Mesodermal cell (in vitro differentiated cells): ENCODE results near the gene HECW1.

Experiments used
- H3K27ac ChIP-seq: 2 replicates; pipeline ENCODE4 v1.7.0; 2013; ENCODE audit warnings: mild to moderate bottlenecking, low read depth, low read length, moderate library complexity; ENCODE audit not compliant: severe bottlenecking
- H3K36me3 ChIP-seq: 2 replicates; pipeline ENCODE4 v1.7.1; 2013; ENCODE audit warnings: mild to moderate bottlenecking, low read length, moderate library complexity; ENCODE audit not compliant: control insufficient read depth, insufficient read depth
- H3K4me1 ChIP-seq: one replicate; pipeline ENCODE4 v1.7.1; 2013; ENCODE audit warnings: mild to moderate bottlenecking, low read length; ENCODE audit not compliant: insufficient read depth, control insufficient read depth, poor library complexity, severe bottlenecking
- H3K4me3 ChIP-seq: 2 replicates; pipeline ENCODE4 v1.7.0; 2013; ENCODE audit warnings: low read length, control low read depth, mild to moderate bottlenecking; ENCODE audit not compliant: insufficient read depth, poor library complexity, severe bottlenecking; ENCODE audit errors: extremely low read depth
- H3K9me3 ChIP-seq: 2 replicates; pipeline ENCODE4 v1.7.1; 2013; ENCODE audit warnings: mild to moderate bottlenecking, low read length, moderate library complexity; ENCODE audit not compliant: control insufficient read depth
- WGBS, 2 experiments: methylation state at CpG; one replicate each; pipeline ENCODE4 v1.1.5; 2013; ENCODE audit warnings: missing lambda C conversion rate in 2 of 2; ENCODE audit not compliant: insufficient coverage in 2 of 2; 5-methylcytosine and 5-hydroxymethylcytosine counted together

The HECW1 gene

DNA sequence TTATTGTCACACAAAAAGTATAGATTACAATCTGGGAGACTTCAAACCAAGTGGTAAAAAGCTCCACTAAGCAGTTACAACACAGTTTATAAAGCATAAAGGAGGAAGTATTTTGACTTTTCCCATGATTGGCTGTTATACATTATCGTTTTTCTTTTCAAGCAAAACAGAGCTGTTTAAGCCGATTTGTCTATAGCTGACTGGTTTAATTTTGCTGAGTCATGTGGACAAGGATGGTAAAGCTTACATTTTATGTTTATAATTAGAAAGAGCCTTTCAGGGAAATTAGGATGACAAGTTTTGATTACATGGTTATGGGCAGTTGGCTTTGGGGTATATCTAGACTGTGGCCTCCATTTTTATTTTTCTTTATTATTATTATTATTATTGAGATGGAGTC lies 318.0 kb downstream of the HECW1 start:
- whole genome bisulfite sequencing, 2 experiments, result 92 to 100% methylated on average over 2 of the region's 2 CpGs
- H3K27ac ChIP-seq, result no peak overlapping the region
- no peaks in the 10 kb centered on the region for H3K9me3 ChIP-seq

DNA sequence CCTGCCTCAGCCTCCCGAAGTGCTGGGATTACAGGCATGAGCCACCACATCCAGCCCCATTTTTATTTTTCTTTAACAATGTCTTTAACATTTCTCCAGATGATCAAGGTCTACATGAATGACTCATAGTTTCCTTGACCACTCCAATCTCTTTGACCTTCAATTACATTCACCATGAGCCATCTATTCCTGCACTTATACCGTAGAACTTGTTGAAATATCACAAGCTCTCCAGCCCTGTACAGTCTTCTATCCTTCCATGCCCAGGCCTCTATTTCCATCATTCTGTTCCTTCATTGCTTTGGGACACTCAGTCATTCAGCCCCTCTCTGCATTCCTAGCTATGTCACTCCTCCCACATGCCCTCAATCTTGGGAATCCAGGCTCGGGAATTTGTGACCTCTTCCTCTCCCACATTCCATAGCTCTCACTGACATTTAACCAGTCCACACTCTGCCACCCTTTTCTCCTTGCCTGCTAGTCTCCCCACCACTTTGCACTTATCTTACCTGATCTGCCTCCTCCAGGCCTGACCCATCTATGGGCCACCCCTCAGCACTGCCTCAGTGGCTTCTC lies 318.7 kb downstream of the HECW1 start:
- Histone ChIP-seq H3K9me3 (no peaks in the 10 kb centered on the region), H3K4me1 (peaks cover 8% of the 10 kb centered on the region), H3K36me3 (no peaks in the 10 kb centered on the region), H3K27ac (peak overlapping the region; percentile 26), H3K4me3 (no peak overlapping the region)
- WGBS, 2 experiments, result 79 to 97% methylated on average over 3 of the region's 3 CpGs

More for the DNA sequence above, 318.0 kb downstream of the HECW1 start:
- Histone ChIP-seq H3K4me3 (no peak overlapping the region), H3K36me3 (no peaks in the 10 kb centered on the region), H3K4me1 (peaks cover 8% of the 10 kb centered on the region)

DNA sequence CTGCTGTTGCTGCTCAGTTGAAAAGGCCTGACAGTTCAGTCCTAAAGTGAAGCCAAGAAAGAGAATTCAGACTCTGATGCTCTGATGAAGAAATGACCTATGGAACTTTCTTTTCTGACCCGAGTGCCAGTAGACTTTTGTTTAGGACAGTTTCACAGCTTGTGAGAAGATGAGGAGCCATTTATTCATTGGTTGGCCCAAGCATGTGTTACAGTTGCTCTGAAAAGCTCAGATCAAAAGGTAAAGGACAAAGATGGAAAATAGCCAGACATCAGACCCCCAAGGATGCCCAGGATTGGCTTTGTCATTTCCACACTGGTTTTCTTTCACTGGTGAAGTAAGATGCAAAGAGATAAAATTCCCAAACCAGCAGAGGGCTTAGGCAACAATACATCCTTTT lies 321.2 kb downstream of the HECW1 start:
- H3K9me3 ChIP-seq, result no peaks in the 10 kb centered on the region
- 67 to 100% methylated on average over 1 of the region's 1 CpG for WGBS, 2 experiments

DNA sequence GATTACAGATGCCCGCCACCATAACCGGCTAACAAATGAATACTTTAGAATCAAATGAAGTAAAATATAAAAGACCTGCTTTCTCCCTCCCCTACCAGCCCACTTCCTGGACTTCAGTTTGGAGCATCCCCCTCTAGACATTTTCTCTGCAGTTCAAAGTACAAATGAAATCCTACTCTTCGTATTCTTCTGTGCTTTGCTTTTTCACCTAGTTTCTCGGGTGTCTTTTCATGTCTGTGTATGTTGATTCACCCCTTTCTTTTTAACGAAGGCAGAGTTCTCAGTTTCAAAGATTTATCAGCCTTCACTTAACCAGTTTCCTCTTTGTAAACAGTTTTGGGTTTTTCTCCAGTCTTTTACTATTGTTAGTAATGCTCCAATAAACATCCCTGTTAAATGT lies 324.6 kb downstream of the HECW1 start:
- WGBS, 2 experiments, result 71 to 80% methylated on average over 1 to 3 of the region's 5 CpGs
- Histone ChIP-seq H3K27ac (no peak overlapping the region), H3K36me3 (no peaks in the 10 kb centered on the region), H3K9me3 (no peaks in the 10 kb centered on the region), H3K4me1 (no peaks in the 10 kb centered on the region), H3K4me3 (no peak overlapping the region)

More for the DNA sequence above, 321.2 kb downstream of the HECW1 start:
- Histone ChIP-seq H3K4me1 (peaks cover 8% of the 10 kb centered on the region), H3K36me3 (no peaks in the 10 kb centered on the region), H3K4me3 (no peak overlapping the region), H3K27ac (no peak overlapping the region)

DNA sequence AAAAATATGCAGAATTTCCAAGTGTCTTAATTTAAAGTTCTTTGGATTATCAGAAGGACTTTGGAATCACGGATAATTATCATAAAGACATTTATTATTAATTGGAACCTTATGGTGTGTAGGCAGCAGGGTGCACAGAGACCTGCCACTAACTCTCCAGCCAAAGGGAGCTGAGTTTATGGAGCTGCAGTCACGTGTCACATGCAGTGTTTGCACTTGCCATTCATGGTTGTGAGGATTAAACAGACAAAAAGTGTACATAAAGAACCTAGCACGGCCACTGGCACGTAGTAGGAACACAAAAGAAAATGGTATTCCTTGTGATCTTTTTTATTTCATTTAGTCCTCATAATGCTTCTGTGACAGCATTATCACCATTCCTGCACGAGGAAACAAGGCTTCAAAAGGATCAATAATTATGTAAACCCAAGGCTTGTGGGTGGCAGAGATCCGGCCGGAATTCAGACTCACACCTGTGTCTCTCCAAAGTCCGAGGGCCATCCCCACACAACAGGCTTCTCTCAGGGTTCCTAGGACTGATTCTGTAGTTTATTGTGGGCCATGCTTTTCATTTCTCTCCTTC lies 326.5 kb downstream of the HECW1 start:
- no peak overlapping the region for H3K27ac ChIP-seq
- no peaks in the 10 kb centered on the region for H3K4me1 ChIP-seq
- H3K36me3 ChIP-seq, result no peaks in the 10 kb centered on the region
- H3K9me3 ChIP-seq, result no peaks in the 10 kb centered on the region
- H3K4me3 ChIP-seq, result no peak overlapping the region
- WGBS, 2 experiments, result 92 to 100% methylated on average over 3 to 5 of the region's 8 CpGs

DNA sequence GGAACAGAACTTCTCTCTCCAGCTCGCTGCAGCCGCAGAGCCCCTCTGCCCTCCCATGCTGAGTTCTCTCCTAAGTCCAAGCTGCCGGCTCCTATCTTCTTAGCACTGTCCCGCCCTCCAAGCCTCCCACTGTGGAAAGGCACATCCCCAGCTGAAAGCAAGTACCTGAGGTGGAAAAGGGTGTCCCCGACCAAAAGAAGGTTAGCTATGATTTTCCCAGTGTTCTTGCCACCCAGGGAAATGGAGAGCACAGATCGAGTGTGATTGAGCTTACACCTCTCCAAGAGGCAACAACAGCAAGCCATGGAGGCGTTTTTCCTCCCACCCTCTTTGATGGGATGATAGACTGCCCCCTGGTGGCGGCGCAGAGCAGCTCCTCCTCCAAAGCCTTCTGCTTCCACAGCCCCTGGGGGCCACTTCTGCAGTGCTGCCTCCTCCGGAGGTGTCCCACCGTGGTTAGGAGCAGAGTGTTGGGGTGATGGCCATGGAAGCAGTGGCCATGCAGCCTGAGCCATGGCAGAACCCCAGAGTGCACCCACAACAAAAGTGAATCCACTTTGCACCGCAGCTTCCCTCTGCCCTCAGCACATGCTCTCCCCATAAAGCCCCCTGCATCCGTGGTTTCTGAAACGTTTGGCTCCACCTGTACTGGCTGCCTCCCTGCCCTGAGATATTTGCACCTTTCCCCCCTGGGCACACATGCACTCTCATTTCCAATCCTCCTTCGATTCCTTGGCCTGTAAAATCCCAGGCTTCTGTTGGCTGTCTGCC lies 327.4 kb downstream of the HECW1 start:
- 50 to 77% methylated on average over 10 of the region's 15 CpGs for WGBS, 2 experiments
- Histone ChIP-seq H3K4me1 (no peaks in the 10 kb centered on the region), H3K36me3 (no peaks in the 10 kb centered on the region), H3K27ac (no peak overlapping the region), H3K4me3 (no peak overlapping the region), H3K9me3 (no peaks in the 10 kb centered on the region)

DNA sequence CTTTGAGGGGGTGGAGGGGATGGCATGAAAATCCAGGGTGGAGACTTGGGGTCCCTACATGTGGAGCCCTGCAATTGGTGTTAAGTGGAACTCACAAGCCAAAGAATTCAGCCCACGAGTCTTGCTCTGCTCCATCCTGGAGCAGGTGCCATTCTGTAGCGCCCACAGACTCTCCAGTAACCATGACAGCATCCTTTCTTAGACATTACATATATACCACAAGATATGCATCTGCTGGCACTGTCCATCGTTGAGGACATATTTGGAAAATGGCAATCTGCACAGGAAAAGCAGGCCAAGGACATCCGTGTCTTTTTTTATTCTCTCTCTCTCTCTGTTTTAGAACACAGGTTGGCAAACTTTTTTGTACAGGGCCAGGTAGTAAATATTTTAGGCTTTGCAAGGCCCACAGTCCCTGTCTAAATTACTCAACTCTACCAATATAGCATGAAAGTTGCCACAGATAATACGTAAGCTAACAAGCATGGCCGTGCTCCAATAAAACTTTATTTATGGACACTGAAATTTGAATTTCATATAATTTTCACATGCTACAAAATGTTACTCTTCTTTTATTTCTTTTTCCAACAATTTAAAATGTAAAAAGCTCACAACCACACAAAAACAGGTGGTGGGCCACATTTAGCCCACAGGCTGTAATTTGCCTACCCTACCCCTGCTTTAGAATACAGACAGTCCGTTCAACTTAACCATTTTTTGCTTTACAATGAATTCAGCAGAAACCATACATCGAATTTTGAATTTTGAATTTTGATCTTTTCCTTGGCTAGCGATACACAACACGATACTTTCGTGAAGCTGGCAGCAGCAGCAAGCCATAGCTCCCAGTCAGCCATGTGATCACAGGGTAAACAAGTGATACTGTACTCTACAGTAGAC lies 329.0 kb downstream of the HECW1 start:
- H3K36me3 ChIP-seq, result no peaks in the 10 kb centered on the region
- H3K4me3 ChIP-seq, result no peak overlapping the region
- H3K27ac ChIP-seq, result no peak overlapping the region
- WGBS, 2 experiments, result 87 to 93% methylated on average over 8 to 9 of the region's 11 CpGs
- no peaks in the 10 kb centered on the region for H3K4me1 ChIP-seq
- no peaks in the 10 kb centered on the region for H3K9me3 ChIP-seq

DNA sequence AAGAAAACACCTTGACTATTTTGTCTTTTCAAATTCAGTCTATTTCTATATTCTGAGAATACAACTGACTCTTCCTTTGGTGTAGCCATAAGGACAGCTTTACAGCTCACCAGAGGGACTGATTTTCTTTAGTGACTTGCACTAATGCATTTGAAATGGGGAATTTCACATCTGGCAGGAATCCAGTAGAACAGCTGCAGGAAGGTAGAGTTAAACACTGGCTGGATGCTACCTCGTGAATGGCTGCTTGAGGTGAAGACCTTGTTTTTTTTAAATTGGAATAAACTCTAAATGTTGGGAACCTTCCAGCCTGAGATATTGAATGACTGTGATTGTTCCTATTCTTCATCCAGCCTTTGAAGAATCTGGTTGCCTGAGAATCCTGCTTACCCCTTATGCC lies 330.9 kb downstream of the HECW1 start:
- Histone ChIP-seq H3K4me1 (no peaks in the 10 kb centered on the region), H3K9me3 (no peaks in the 10 kb centered on the region), H3K36me3 (no peaks in the 10 kb centered on the region), H3K4me3 (no peak overlapping the region), H3K27ac (no peak overlapping the region)
- WGBS, 2 experiments, result 67 to 100% methylated on average over 1 of the region's 1 CpG

DNA sequence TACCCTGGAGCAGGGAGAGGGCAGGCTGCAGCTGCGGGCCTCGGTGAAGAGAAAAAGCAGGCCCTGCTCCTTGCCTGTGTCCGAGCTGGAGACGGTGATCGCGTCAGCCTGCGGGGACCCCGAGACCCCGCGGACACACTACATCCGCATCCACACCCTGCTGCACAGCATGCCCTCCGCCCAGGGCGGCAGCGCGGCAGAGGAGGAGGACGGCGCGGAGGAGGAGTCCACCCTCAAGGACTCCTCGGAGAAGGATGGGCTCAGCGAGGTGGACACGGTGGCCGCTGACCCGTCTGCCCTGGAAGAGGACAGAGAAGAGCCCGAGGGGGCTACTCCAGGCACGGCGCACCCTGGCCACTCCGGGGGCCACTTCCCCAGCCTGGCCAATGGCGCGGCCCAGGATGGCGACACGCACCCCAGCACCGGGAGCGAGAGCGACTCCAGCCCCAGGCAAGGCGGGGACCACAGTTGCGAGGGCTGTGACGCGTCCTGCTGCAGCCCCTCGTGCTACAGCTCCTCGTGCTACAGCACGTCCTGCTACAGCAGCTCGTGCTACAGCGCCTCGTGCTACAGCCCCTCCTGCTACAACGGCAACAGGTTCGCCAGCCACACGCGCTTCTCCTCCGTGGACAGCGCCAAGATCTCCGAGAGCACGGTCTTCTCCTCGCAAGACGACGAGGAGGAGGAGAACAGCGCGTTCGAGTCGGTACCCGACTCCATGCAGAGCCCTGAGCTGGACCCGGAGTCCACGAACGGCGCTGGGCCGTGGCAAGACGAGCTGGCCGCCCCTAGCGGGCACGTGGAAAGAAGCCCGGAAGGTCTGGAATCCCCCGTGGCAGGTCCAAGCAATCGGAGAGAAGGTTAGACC lies 332.5 kb downstream of the HECW1 start:
- Histone ChIP-seq H3K4me3 (no peak overlapping the region), H3K27ac (no peak overlapping the region), H3K9me3 (no peaks in the 10 kb centered on the region), H3K36me3 (no peaks in the 10 kb centered on the region), H3K4me1 (no peaks in the 10 kb centered on the region)
- 96 to 97% methylated on average over 65 to 72 of the region's 72 CpGs for WGBS, 2 experiments

DNA sequence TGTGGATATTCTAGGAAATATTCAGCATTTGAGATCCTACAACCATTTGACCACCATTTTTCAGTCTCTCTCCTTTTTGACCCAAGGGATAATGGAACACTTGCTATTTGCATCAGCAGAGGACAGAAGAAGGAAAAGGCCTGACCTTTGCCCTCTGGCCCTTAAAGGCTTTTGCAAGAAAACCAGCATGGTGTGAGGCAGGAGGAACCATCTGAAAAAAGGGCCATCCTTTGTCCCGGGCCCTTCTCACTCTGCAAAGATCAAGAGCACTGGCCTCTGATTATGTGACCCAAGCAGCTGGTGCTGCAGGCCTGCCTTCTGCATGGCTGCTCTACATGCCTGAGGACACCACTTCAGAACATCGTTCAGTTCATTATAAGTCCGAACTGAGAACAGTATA lies 337.1 kb downstream of the HECW1 start:
- H3K4me3 ChIP-seq, result no peak overlapping the region
- WGBS, 2 experiments, result 55 to 58% methylated on average over 1 of the region's 3 CpGs
- no peaks in the 10 kb centered on the region for H3K9me3 ChIP-seq
- no peaks in the 10 kb centered on the region for H3K36me3 ChIP-seq
- no peaks in the 10 kb centered on the region for H3K4me1 ChIP-seq
- H3K27ac ChIP-seq, result no peak overlapping the region
